HG02885 (cell line): ENCODE measurements around the gene FOXN3.
A peak's percentile ranks its signal among the peaks of the same experiment; 100 is the strongest.

Source experiments
- ATAC-seq: cut with Tn5 transposase; IDR thresholded peaks from one replicate; pipeline ENCODE4 v1.9.1; 2021; ENCODE audit warnings: mild to moderate bottlenecking; ENCODE audit not compliant: unreplicated experiment, poor library complexity

FOXN3 gene

DNA sequence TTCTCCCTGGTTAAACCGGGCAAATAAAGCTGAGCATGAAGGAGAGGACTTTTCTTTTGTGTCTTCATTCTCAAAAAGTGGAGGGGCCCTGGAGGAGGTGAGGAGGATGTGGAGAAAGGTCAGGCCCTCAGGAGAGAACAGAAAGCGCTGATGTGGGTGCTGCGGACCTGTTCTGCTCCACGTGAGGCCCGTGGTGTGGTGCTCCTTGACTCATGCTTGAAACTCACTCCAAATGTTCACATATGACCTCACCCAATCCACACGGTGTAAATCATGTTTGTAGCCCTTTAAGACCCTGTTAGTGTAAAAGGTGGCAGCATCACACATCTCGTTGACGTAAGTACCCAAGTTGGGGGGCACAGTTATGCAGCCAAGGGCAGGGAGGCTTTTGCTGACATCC, 126.2 kb downstream of the FOXN3 start:
- no peak for ATAC-seq

DNA sequence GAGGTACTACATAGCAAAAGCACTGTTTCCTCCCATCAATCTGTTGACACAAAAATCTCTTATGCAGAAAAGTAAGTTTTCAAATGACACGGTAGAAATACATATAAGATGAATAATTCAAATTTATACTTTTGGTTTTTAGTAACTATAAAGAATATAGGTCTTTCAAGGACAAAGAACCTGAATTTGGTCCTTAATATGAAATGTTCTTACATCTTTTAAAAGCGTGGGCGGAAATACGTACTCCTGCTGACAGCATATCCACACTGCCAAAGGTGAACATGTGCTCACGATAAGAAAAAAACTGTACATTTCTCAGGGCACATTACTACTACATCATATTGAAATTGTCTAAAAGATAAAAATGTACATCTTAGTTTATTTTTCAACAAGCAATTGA, 127.6 kb downstream of the FOXN3 start:
- no peak for ATAC-seq

DNA sequence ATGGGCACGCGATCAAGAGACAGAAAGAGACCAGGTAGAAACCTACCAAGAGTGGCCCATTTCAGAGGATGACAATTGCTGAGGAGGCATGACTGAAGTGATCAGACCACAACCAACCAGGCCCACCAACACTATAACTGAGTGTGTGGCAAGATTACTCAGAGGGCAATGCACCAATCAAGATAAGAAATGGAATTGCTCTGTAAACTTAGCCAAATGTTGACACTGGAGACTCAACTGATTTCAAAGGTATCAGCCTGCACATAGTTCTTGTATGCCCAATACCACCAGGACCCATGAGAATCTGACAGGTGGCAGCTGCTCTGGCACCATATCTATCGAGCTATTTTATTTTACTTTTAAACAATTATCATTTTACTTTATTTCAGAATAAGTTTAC, 128.9 kb downstream of the FOXN3 start:
- ATAC-seq = no peak

DNA sequence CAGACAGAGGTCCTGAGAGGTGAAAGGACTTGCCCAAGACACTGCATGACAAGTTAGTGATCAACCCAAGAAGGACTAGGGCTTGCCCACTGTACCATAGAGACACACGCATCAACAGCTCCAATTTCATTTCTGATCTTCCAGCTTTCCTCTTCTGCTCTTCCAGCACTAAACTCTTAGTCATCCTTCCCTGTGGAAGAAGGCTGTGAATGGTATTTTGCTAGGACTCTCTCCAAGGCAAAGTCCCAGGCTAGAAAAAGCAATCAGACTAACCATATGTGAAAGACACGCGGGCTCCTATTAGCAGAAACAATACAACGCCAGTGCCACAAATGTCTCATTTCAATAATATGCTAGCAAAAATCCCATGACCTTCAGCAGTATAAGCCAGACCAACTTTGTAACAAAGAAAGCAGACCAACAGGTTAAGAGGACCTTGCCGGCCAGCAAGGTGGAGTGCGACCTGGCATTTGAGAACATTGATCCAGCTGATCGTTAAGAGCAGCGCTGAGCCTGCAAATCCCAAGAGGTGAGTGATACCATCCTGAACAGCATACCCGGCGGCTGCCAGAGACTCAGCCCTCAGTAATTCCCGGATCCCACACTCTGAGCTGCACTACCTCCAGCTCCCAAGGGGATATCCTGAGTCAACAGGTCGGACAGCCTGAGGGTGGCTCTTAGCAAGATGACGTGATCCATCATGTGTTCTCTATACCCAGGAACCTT, 132.5 kb downstream of the FOXN3 start:
- no peak for ATAC-seq

DNA sequence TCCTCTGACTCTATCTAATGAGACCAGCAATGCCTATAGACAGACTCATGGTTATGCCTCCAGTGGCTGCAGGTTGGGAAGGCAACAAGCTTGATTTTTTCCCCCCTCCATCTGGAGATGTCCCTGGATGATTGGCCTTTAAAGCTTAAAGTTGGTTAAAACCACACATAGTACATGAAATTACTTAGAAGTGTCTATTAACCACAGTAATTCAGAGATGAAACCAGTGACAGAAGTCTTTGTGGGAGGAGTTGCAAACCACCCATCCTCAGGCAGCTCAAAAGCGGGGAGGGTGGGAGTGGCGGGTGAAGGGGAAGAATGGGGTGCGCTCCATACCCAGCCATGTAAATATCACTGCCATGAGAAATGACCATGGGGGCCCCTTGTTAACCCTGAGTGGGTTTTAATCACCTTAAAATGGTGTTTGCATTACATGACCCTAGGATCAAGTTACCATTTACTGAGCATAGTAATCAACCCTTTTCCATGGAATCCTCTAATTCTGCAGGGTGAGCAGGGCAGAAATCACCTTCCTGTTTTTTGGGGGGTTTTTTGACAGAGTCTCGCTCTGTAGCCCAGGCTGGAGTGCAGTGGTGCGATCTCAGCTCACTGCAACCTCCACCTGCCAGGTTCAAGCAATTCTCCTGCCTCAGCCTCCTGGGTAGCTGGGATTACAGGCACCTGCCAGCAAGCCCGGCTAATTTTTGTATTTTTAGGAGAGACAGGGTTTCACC, 133.5 kb downstream of the FOXN3 start:
- ATAC-seq = peak; percentile 93

DNA sequence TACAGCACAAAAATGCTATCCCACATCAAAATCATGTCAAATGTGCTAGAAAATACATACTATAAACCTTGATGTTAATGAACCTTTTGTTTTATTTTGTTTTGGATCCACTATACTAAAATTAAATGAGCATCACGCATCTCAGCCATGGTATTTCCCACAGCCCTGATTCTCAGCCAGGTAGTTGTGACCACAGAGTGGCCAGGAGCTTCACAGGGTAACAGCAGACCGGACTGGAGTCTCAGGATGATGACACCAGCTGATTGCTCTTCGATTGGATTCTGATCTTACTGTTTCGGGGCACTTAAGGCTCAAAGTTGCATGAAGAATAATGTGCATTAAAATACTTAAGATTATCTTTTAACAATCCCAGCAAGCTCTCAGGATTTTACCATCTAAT, 134.8 kb downstream of the FOXN3 start:
- ATAC-seq = no peak

DNA sequence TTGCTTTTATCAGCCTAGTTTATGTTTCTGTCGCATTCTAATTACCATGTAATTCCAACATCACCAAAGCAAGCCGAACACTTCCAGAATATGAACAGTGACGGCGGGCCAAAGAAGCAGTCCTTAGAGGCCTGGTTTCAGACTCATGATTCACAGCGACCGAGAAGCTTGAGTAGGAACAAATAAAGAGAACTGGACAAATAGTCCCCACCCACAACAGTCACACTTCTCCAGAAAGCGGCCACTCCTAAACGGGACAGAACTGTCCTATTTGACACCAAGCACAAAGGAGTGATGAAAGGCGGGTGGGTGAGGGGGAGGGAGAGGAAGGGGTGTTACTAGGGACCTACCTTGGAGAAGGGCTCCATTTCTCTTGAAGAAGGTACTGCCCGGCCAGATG, 136.4 kb downstream of the FOXN3 start:
- ATAC-seq = no peak

DNA sequence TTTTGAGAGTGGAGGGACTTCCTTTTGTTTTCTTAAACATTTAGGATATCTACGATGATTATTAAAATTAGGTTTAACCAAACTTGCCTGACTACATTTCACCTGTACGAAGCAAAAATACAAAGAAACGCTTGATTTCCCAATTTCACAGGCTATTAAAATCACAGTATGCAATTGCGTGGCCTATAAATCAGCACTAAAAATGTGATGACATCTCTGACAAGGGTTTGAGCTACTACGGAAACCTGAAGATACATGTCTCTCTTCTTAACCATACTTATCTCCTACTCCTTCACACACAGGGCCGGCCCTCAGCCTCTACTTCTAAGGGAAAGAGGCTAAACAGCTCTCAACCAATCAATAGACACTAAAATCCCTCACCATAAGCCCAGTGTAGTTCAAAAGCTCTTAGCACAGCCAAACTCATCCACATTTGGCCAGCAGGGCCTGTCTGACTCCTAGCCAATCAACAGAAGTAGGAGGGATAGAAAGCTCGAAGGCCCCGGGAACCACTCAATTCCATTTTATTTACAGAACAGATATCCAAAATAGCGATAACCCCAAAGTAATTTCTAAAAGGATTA, 137.3 kb downstream of the FOXN3 start:
- ATAC-seq = no peak

DNA sequence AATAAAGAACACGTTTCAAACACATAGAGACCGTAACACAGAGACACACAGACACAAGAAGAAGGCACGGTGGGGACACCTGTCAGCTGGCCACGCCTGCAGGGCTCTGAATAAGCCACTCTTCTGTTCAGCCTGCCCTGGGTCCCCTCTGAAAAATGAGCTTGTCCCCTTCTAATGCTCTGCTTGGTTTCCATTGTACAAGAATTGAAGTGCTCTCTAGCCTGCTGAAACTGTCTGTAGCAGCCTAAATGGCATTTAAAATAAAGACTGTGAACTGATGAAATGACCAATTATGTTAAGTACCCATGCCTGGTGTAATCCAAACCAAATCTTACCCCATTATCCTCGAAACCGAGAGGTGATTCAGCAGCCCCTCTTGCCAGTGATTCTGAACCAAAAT, 139.8 kb downstream of the FOXN3 start:
- ATAC-seq = no peak

DNA sequence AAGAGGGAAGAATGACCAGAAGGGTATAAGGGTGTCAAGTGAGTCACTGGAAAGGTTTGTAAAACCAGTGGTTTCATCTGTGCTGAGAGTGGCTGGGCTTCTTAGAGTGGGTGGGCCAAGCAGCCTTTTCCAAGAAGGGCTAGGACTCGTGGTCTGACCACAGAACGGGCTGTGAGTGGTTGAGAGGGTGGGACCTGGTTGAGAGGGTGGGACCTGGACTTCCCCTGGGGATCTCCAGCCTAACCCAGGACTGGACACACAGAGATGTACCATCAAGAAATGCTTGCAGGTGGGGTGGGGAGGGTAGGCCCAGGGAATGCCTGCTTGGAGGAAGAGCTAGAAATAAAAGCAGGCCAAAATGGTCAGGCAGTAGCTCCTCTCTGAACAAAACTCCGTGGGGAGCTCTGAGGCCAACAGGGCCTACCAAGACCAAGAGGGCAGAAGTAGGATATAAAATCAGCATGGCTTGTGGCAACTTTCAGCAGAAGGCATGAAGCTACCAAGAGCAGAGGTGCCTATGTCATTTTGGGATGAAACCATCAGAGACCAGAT, 140.5 kb downstream of the FOXN3 start:
- ATAC-seq = peak; percentile 97

DNA sequence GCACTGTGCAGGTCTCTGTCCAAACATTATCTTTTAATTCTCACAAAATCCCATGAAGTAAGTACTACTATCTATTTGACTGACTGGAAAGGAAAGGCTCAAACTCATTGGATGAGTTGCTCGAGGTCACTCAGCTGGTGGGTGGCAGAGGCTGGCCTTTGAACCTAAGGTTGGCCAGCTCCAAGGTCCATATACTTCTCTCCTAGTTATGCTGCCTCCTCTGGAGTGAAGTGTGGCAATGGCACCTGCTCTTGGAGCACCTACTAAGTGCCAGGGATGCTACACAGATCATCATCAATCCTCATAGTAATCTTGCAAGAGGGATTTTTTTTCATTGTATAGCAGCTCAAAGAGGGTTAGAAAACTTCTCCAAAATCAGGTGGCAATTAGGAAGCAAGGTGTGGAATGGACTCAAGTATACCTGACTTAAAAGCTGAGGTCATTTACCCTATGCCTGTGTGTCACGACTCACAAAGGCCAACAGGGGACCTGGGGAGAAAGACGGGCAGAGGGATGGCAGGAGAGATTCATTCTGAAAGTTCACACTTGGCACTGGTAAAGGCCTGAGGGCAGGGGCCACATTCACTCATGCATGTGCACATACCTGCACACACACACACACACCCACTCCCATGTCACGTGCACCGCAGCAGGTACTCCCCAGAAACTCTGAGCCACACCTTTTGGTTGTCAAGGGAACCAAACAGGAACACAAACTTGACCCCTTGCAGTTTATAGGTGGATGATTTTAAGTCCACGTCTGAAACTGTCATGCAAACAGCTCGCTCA, 146.4 kb downstream of the FOXN3 start:
- ATAC-seq = peak; percentile 63

DNA sequence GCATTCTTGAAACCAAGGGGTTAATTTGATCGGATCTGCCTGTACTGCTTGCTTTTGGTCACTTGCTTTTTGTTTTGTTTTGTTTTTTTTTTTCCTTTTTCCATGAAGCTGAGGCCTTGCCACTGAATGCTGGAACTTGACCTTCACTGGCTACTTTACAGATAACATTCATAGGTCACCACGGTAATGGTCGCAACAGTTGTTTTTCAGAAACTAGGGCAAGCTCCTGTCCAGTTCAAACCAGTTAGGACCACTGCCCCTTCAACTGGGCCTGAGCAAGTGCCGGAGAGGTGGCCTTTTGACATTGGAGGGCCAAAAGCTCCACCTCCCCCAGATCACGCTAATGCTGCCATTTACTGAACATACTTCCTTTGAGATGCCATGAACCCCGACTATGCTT, 147.6 kb downstream of the FOXN3 start:
- ATAC-seq = no peak

DNA sequence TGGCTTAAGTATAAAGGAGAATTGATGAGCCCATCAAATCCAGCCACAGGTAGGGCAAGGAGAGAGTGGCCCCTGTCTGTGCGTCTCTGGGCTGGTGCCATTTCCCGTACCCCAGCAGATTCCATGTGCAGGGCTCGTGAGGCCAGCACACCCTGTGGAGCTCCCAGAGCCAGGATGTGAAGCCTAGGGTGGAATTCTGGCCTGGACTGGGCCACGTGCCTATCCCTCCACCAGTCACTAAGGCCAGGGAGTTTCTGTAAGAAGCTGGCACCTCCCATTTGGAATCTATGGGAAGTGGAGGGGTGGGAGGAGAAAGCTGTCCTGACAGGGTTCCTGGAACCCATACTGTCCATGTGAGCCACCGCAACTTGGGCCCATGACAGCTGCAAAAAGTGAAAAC, 148.5 kb downstream of the FOXN3 start:
- no peak for ATAC-seq

DNA sequence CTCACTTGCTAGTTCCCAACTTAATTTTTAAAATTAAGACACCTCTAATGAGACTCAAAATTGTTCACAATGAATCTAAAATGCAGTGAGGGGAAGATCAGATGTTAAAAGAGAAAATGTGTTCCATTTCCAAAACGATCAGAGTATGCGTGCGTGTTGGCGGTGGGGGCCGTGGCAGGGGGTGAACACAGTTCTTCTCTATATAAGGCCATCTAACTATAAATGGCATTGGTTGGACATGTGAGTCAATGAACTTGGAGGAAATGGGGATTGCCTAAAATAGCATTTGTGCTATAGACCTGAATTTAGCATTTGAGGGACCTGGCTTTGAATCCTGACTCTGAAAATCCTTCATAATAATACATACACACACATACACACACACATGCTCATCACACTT, 149.4 kb downstream of the FOXN3 start:
- no peak for ATAC-seq

DNA sequence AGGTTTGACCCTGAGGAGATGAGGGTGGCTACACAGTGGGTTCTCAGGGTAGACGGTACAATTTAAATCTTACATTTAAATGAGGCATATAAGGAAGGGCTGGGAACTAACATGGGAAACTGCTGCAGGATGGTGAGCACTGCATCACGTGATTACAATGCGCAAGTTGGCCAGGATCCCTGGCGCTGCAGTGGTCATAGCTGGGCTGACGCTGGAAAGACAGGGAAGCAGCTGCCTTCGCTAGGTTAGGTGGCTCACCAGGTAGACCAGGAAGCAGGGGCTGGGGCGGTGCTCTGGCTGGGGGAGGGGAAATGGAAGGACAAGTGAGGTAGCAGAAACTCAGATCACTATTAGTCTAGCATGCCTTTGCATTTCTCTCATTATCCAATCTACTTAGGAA, 149.9 kb downstream of the FOXN3 start:
- ATAC-seq = no peak

DNA sequence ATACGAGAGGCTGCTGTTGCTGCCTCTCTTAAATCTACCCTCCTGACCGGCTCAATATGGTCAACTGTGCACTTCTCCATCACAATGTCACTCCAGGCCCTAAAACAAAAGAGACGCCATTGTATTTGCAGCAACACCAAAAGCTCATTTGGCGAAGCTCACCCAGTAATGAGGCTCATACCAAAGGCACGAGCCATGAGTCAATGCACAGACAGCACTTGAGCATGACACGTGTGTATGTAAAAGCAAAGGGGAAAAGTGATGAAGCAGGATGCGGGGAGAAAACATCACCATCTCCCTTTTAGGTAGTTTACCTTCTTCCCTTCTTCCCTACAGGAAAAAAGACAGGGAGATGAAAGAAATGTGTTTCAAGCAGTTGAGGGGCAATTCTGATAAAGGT, 150.3 kb downstream of the FOXN3 start:
- no peak for ATAC-seq

DNA sequence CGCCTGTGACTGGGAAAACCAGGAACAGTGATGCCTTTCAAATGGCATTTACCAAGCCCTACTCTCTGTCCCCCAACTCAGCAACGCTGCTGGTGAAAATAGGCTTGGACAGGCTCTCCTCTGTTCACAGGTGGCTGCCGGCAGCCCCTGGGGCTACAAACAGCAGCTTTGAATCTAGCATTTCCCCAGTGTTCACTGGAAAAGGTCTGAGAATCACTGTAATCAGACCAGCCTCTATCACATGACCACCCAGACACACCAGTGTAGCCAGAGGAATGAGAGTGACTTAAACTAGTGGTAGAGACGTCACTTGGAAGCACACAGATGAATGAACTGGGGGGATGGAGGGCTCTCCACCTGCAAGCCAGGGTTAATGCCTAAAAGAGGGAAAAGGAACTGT, 151.8 kb downstream of the FOXN3 start:
- ATAC-seq = no peak

DNA sequence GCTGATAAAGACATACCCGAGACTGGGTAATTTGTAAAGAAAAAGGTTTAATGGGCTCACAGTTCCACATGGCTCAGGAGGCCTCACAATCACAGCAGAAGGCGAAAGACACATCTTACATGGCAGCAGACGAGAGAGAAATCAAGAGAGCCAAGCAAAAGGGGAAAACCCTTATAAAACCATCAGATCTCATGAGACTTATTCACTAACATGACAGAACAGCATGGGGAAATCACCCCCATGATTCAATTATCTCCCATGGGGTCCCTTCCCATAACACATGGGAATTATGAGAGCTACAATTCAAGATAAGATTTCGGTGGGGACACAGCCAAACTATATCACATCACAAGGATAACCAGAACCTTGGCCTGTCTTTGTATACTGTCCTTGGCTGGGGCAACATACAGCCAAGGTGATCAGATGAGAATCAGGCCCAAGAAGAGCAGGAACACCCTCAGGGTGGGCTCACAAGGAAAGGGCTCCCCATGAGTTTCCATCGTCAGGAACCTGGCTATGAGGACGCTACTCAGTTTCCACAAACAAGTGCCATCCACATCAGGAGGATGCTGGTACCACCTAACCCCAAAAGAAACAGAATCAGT, 152.7 kb downstream of the FOXN3 start:
- ATAC-seq = no peak

DNA sequence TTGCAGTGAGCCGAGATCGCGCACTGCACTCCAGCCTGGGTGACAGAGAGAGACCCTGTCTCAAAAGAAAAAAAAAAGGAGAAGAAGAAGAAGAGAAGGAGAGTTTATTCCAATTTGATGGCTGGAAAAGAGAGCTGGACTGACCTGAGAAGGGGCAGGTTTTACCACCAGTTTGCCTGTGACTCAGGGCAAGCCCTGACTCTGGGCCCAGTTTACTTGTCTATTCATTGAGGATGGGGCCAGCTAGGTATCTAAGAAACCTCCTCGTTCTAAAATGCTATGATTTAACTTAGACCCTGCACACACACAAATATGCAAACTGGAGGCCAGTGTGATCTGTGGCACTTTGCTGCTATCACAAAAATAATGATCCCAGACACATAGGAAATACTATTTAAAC, 155.0 kb downstream of the FOXN3 start:
- no peak for ATAC-seq

DNA sequence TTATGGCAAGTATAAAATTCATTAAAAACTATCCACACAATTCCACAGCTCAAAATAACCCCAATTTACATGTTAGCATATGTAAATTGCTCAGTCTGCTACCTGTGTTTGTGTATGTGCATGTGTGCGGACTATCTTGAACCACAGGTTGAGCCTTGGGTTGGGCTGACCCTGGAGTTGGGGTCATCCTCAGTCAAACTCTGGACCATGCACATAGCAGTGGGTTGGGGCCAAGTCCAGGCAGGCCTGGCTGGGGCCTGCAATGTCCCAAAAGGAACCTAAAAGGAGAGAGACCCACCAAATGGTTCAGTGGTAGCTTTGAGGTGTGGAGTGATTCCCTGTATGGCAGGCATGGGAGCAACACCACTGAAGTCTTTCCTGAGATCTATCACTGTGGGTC, 156.1 kb downstream of the FOXN3 start:
- no peak for ATAC-seq
